ENCODE results near the gene KANSL3. TPM values are rescaled to one million over a fixed set of nuclear protein-coding genes. Genes with fewer than 3 reads are reported as not detected.

The KANSL3 gene
- total and polyA plus RNA-seq, 2 donors (not counting 1 experiment from before 2014, with no cell fraction given): 22.2 to 56.9 TPM

GRCh38 chr2:96648306-96648930, 10.3 kb upstream of the KANSL3 start:
- ChIA-PET CTCF (no interaction called here), POLR2A (no interaction called here)
- DNase-seq (no peak), ATAC-seq (ENCODE audit: low read depth) (no peak)
- no peaks in the 10 kb centered on the region for H4K20me1 ChIP-seq (ENCODE audit: control insufficient read depth, insufficient read depth, low read length, poor library complexity, severe bottlenecking)
- H3K27ac ChIP-seq (ENCODE audit: low read length in 2 of 2): no peak overlapping the region
- peaks cover 0 to 3% (median 0%) of the 10 kb centered on the region in 3 donors for H3K9me3 ChIP-seq (ENCODE audit: control extremely low read depth in 1 of 3, control insufficient read depth in 2 of 3, insufficient read depth in 1 of 3, low read length in 2 of 3)
- no peak overlapping the region for H3K9ac ChIP-seq (ENCODE audit: low read length)
- no peaks in the 10 kb centered on the region for H3K27me3 ChIP-seq (replicated peaks in 1 of 4; ENCODE audit: control extremely low read depth in 1 of 4, control insufficient read depth in 3 of 4, insufficient read depth in 4 of 4, low read length in 3 of 4)
- no peak overlapping the region for H3K27ac Mint-ChIP-seq
- no peaks in the 10 kb centered on the region for H3K4me1 ChIP-seq (ENCODE audit: control insufficient read depth in 2 of 2, insufficient read depth in 2 of 2, low read length in 2 of 2)
- peaks cover 5% of the 10 kb centered on the region for H3K27me3 Mint-ChIP-seq
- no peaks in the 10 kb centered on the region for H3K9me3 Mint-ChIP-seq (ENCODE audit: insufficient read depth)
- H3K4me3 ChIP-seq (ENCODE audit: control extremely low read depth in 1 of 5, extremely low read depth in 1 of 5, insufficient read depth in 1 of 5, low read depth in 2 of 5, low read length in 4 of 5): no peak overlapping the region
- H3K4me2 ChIP-seq (replicated peaks; ENCODE audit: low read depth, low read length, poor library complexity, severe bottlenecking): no peak overlapping the region
- no peaks in the 10 kb centered on the region for H3K36me3 ChIP-seq (replicated peaks in 1 of 2; ENCODE audit: control extremely low read depth in 1 of 2, control insufficient read depth in 1 of 2, extremely low read depth in 1 of 2, insufficient read depth in 2 of 2, low read length in 1 of 2)
- no peaks in the 10 kb centered on the region for H3K4me1 Mint-ChIP-seq
- TF ChIP-seq EZH2 (IDR thresholded peaks at IDR 0.05; ENCODE audit: borderline replicate concordance, insufficient read depth, low read depth, low read length, poor library complexity, severe bottlenecking): no peak
- TF ChIP-seq, protein P1, sequence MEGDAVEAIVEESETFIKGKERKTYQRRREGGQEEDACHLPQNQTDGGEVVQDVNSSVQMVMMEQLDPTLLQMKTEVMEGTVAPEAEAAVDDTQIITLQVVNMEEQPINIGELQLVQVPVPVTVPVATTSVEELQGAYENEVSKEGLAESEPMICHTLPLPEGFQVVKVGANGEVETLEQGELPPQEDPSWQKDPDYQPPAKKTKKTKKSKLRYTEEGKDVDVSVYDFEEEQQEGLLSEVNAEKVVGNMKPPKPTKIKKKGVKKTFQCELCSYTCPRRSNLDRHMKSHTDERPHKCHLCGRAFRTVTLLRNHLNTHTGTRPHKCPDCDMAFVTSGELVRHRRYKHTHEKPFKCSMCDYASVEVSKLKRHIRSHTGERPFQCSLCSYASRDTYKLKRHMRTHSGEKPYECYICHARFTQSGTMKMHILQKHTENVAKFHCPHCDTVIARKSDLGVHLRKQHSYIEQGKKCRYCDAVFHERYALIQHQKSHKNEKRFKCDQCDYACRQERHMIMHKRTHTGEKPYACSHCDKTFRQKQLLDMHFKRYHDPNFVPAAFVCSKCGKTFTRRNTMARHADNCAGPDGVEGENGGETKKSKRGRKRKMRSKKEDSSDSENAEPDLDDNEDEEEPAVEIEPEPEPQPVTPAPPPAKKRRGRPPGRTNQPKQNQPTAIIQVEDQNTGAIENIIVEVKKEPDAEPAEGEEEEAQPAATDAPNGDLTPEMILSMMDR (IDR thresholded peaks at IDR 0.05): no peak
- no peaks in the 10 kb centered on the region for H3K79me2 ChIP-seq (ENCODE audit: control insufficient read depth, insufficient read depth, low read length)
- H2AFZ ChIP-seq (ENCODE audit: insufficient read depth, low read depth, low read length, poor library complexity, severe bottlenecking): no peak overlapping the region
- H3K4me3 Mint-ChIP-seq: no peak overlapping the region
- 98% methylated on average over 7 of the region's 7 CpGs for WGBS (ENCODE audit: insufficient coverage)
- intact Hi-C loops (cut with micrococcal nuclease): no loop called here

DNA sequence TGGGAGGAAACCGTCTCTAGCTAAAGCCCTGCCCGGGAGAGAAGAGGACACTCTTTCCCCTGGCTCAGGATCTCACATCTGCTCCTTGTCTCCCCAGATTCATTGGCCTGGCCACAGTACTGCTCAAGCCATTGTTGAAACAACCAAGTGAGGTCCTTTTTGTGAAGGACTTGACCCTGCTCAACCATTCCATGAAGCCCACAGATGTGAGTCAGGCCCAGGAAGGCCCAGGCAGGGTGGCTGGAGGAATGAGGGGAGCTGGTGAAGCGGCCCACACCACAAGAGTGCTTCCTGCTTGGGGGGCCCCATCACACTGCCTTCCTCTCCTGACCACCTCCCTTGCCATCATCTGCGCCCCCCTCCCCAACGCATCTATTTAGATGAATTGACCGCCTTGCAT, 9.6 kb upstream of the KANSL3 start:
- H3K4me1 Mint-ChIP-seq: no peaks in the 10 kb centered on the region
- H3K4me3 Mint-ChIP-seq: no peak overlapping the region
- Histone ChIP-seq H2AFZ (ENCODE audit: insufficient read depth, low read depth, low read length, poor library complexity, severe bottlenecking) (no peak overlapping the region), H3K4me1 (ENCODE audit: control insufficient read depth in 2 of 2, insufficient read depth in 2 of 2, low read length in 2 of 2) (no peaks in the 10 kb centered on the region), H3K36me3 (replicated peaks in 1 of 2; ENCODE audit: control extremely low read depth in 1 of 2, control insufficient read depth in 1 of 2, extremely low read depth in 1 of 2, insufficient read depth in 2 of 2, low read length in 1 of 2) (no peaks in the 10 kb centered on the region), H3K27me3 (replicated peaks in 1 of 4; ENCODE audit: control extremely low read depth in 1 of 4, control insufficient read depth in 3 of 4, insufficient read depth in 4 of 4, low read length in 3 of 4) (no peaks in the 10 kb centered on the region), H3K9me3 (ENCODE audit: control extremely low read depth in 1 of 3, control insufficient read depth in 2 of 3, insufficient read depth in 1 of 3, low read length in 2 of 3) (peaks cover 0 to 3% (median 0%) of the 10 kb centered on the region in 3 donors), H3K79me2 (ENCODE audit: control insufficient read depth, insufficient read depth, low read length) (no peaks in the 10 kb centered on the region), H3K4me2 (replicated peaks; ENCODE audit: low read depth, low read length, poor library complexity, severe bottlenecking) (no peak overlapping the region), H3K9ac (ENCODE audit: low read length) (no peak overlapping the region), H3K27ac (ENCODE audit: low read length in 2 of 2) (no peak overlapping the region), H4K20me1 (ENCODE audit: control insufficient read depth, insufficient read depth, low read length, poor library complexity, severe bottlenecking) (no peaks in the 10 kb centered on the region), H3K4me3 (ENCODE audit: control extremely low read depth in 1 of 5, extremely low read depth in 1 of 5, insufficient read depth in 1 of 5, low read depth in 2 of 5, low read length in 4 of 5) (no peak overlapping the region)
- ChIA-PET POLR2A (no interaction called here), CTCF (no interaction called here)
- ATAC-seq (ENCODE audit: low read depth) (no peak), DNase-seq (no peak)
- H3K9me3 Mint-ChIP-seq (ENCODE audit: insufficient read depth): no peaks in the 10 kb centered on the region
- no peak for TF ChIP-seq EZH2 (IDR thresholded peaks at IDR 0.05; ENCODE audit: borderline replicate concordance, insufficient read depth, low read depth, low read length, poor library complexity, severe bottlenecking)
- TF ChIP-seq, protein P1 (IDR thresholded peaks at IDR 0.05): no peak
- WGBS (ENCODE audit: insufficient coverage): 96% methylated on average over 5 of the region's 6 CpGs
- intact Hi-C loops (cut with micrococcal nuclease): no loop called here
- H3K27me3 Mint-ChIP-seq: peaks cover 5% of the 10 kb centered on the region
- no peak overlapping the region for H3K27ac Mint-ChIP-seq
